NCI-H187 (cell line): Measurements from ENCODE around the gene ANKRD9.

Source experiments
- DNase-seq, 2 experiments: peaks; one replicate each; lab custom pipeline; 2025; lab: John Stamatoyannopoulos, UW

ANKRD9 gene

DNA sequence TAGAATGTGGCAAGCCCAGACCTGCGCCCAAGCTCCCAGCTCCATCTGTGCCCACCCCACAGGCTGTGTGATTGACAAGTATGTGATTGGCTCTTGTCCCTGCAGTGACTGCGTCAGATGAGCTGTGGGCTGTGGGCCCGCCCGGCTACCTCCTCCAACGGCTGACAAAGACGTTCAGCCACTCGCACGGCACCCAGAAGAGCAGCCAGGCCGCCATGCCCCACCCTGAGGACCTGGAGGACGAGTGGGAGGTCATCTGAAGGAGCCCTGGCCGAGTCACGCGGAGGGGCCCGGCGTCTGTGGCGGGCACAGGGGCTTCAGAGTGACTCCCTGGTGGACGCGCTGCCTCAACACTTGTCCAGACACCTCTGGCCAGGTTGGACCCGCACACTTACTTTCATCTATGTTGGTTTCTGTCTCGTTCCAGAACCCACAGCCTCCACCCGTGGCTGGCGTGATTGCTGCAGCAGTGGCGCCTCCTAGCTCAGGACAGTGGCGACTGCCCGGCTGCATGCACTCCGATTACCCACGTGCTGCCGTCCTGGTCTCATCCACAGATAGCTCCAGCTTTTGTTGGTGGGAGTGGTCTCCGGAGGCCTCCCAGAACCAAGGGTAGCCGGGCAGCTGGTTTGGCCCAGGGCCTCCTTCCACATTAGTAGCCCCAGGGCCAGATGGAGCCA is 11.4 kb downstream of the ANKRD9 start:
- DNase-seq, result no peak

DNA sequence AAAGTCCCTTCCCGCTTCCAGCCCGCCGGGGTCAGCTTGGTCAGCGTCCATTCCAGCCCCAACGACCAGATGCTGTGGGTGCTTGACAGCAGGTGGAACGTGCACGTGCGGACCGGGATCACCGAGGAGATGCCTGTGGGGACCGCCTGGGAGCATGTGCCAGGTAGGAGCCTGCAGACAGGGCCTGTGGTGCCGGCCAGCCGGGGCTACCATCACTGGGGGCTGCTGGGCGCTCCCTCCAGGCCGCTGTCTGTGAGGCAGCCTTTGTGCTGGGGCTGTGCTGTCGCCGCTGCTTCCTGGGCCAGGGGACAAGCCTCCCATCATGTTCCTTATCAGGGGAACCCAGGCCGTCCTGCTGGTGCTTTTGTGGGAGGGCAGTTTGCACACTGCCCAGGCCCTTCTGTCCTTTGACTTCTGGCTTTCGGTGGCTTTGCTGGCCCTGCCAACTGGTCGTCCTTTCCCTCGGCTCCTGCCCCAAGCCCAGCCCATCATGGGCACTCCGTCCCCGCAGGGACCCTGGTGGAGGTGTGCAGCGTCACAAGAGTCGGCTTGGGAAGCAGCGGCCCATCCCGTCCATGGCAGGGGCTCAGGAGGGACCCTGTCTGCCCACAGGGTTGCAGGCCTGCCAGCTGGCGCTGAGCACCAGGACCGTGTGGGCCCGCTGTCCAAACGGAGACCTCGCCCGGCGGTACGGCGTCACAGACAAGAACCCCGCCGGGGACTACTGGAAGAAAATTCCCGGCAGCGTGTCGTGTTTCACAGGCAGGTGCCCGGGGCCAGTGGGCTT is 12.4 kb downstream of the ANKRD9 start:
- DNase-seq, result no peak

DNA sequence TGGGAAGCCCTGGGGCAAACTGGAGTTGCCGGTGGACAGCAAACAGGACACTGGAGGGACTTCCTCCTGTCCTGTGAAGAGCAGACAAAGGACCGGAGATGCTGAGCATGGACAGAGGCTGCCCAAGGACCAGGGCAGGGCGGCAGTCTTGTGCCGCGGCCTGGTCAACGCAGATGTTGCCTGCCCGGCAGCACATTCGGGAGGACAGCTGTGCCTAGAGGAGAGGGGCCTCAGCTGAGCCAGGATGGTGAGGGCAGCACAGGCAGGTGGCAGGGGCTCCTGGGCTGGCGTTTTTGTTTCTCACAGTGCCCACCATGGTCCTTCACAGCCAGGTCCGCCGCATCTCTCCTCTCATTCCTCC is 13.3 kb downstream of the ANKRD9 start:
- no peak for DNase-seq

DNA sequence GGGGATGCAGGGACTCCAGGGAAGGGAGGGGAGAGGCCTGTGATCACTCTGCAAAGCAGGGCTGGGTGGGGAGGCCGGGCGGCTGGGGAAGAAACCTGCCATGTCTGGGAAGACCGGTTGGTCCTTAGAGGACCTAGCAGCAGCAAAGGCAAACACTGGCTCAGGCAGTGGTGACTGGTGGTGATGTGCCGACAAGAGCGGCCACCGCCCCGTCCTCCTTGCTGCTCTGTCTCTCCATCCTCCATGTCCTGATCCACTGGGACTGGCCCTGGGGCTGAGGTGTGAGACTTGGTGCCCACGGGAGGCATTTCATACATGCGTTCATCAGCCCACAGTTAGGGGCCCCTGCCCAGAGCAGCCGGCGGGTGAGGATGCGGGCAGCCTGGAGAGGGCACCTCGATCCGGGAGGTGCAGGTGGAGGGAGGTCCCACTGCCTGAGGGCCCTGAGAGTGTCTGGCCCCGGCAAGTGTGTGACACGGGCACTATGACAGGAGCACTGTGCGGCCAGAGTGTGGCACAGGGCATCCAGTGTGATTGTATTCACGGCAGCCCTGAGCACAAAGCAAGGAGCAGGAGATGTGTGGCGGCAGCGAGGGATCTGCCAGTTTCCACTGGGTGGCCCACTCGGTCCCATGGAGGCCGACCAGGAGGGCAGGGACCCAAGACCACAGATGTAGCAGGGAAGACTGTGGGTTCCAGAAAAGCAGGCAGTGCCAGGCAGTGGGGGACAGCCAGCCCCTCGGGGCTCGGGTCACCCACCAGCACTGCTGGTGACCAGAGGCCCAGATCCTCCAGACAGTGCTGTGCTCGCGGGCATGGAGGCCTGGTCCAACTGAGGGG is 13.9 kb downstream of the ANKRD9 start:
- no peak for DNase-seq

DNA sequence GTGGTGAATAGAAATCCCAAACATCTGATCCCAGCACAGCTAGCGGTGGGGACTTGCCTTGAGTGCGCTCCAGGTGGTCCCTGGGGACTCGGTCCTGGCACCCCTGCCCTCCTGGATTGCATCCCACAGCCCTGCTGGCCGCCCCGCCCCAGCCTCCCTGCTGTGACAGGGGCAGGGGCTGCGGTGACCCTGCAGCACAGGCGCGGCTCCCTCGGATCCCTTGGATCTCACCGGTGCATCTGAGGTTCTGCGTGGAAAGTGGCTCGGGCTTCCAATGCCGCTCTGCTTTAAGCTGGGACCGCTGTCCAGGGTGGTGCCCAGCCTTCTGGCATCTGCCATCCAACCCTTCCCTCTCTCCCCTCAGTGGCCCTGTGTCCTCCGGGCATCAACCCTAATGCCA is 16.0 kb downstream of the ANKRD9 start:
- DNase-seq, result no peak

DNA sequence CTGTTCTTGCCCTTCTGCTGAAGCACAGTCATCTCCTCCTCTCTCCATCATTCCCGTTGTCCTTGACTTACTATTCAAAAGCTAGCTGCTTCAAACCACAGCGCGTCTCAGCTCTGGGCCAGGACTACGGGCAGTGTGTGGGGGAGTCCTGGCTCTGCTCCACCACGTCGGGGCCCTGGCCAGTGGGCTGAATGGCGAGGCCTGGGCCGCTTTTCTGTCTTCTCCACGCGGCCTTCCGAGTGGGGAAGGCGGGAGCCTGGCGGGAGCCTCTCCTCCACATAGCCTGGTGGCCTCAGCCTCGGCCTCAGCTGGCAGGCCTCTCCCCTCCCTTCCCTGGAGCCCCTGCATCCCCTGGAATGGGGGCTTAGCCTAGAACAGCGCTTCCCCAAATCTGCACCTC is 16.5 kb downstream of the ANKRD9 start:
- no peak for DNase-seq

DNA sequence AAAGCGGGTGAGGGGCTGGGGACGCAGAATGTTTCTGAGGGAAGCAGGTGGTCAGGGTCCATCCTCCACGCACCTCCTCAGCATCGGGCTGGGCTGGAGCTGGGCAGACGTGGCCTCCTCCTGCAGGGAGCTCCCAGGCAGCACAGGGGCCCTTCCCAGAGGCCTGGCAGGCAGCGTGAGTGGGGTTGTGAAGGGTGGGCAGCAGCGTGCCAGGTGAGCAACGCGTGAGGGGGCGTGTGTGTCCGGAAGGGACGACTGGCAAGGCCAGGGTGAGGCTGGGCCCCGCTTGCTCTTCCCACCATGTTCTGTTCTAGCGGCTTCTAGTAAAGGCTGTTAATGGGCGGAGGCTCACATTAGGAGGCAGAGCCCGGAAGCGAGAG is 17.1 kb downstream of the ANKRD9 start:
- no peak for DNase-seq

DNA sequence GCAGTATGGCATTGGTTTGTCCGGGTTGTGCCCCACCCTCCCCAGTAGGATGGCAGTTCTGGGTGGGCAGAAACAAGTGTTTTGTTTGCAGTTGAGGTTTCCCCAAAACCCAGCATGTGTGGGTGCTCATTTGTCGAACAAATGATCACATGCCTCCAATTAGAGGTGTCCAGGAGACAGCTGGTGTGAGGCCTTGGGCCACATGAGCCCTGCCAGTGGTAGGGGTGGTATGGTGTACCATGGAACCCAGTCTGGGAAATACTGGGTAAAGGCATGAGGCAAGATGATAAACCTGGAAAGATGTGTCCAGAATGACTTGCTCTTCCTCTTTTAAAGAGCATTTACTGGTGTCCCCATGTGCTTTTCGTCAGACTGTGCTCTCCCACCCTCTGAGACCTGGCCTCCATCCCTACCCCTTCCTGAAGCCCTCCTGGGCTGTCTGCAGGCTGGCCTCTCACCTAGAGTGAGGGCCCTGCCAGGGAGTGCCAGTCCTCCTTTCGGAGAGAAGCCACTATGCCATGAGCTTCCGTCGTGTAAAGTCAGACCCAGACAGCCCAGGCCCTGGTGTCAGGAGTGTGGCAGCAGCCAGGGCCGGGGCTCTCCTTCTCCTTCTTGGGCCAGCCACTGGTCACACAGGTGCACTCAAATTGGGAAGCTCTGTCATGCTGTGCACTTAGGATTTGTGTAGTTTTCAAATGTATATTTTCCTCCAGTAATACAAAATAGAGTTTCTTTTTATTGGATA is 17.6 kb downstream of the ANKRD9 start:
- no peak for DNase-seq

DNA sequence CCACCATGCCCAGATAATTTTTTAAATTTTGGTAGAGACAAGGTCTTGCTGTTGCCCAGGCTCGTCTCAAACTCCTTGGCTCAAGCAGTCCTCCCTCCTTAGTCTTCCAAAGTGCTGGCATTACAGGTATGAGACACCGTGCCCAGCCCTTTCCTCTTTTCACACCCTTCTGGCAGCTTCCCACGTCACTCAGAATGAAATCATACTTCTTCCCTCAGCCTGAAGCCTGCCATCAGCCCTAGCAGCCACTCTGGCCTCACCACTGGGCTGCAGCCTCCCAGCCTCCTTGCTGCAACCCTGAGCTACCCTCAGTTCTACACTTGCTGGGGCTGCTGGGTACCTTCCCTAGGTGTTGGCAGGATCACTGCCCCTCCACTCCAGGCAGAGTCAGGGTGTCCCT is 18.2 kb downstream of the ANKRD9 start:
- no peak for DNase-seq

DNA sequence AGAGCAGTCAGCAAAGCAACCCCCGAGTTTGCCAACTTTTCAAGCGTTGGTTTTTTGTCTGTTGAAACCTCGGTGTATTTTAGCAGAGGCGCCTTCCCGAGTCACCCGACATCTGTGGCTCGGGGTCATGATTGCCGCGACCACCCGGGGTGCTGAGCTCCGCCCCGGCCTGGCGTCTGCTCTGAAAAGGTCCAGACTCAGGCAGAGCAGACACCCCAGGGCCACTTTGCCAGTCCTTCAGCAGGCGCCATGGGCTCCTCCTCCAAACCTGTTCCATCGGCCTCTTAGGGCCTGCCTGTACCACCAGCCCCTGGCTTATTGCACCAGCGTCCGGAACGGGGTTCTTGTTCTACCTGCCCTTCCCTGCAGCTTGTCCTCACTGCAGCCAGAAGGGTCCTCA is 19.1 kb downstream of the ANKRD9 start:
- DNase-seq, result no peak

DNA sequence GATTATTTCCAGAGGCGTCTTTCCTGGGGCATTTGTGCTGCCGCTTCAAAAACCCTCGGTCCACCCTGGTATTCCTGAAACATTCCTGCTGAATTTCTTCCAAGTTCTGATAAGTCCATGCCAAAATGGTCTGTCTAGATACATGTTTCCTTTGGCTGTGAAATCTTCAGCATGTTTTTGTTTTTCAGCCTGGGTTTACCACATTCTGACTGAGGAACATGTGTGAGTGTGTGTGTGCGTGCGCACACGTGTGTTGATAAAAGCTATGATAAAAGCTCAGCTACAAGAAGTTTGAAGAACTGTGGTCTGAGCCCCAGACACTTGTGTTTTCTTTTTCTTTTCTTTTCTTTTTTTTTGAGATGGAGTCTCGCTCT is 22.4 kb downstream of the ANKRD9 start:
- no peak for DNase-seq

DNA sequence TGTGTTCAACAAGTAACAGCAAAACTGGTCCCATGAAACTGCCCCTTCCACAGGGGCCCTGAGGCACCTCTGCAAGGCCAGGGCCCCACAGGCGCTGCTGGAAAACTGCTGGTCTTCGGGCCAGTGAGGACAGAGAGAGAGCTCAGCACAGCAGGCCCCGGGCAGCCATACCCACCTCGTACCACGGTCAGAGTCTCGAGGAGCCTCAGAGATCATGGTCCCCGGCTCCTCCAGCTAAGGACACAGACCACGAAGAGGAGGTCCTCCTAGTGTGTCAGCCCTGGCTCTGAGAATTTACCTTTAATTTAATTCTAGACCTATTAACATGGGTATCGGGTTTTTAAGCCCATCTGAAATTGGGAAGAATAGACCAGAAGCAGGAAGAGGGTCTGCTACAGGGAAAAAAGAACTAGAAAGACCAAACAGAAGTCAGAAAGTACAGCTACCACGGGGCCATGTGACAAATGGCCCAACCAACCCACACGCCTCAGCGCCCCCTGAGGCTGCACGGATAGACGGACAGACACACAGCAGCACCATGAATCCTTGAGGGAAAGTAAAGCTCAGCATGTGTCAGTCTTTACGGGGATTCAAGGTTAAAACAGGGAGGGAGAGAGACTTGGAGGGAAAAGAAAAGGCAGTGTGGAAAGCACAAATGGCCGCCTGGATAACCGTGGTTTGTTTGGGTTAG is 22.9 kb downstream of the ANKRD9 start:
- no peak for DNase-seq

DNA sequence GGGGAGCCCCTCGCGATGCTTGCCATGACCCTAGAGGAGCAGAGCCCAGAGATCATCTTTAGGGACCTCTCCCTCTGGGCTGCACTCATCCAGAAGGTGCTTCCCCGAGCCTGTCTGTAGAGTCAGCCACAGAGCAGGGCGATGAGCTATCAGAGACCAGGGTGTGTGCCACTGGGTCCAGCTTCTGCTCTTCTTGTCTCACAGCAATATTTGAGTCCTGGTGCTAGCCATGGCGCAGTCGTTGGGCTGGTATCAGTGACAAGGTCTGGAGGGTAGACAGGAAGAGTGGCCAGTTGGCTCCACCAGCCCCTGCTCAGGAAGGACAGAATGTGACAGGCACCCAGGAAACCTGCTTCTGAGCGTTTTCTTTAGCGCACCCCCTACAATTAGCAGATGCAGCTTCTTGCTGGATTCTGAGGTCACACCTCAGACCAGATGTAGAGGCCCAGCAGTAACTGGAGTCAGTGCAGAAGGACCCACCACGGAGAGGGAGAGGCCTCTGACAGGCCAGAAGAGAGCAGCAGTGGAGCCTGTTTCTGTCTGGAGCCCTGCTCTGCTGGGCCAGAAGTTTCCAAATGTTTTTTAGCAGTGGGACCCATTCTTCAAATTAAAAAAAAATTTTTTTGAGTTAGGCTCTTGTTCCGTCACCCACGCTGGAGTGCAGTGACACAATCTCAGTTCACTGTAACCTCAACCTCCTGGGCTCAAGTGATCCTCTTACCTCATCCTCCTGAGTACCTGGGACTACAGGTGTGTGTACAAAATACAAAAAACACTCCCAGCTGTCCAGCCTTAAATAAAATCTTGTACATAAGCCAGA is 23.7 kb downstream of the ANKRD9 start:
- no peak for DNase-seq

DNA sequence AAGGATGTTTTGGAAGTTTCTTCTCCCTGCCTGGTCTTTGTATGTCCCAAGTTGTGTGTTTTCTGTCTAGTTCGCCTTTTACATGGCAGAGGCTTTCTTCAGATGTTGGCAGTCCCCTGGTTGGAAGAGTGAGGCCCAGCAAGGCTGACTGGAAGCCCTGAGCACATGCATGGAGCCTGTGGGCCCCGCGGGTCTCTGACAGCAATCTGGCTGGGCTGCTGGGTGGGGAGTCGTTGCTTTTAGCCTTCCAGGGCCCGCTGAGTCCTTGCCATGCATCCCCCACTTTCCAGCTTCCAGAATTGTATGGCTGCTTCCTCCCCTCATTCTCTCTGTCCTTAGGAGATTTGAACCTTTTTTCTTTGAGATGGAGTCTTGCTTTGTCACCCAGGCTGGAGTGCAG is 25.3 kb downstream of the ANKRD9 start:
- no peak for DNase-seq

DNA sequence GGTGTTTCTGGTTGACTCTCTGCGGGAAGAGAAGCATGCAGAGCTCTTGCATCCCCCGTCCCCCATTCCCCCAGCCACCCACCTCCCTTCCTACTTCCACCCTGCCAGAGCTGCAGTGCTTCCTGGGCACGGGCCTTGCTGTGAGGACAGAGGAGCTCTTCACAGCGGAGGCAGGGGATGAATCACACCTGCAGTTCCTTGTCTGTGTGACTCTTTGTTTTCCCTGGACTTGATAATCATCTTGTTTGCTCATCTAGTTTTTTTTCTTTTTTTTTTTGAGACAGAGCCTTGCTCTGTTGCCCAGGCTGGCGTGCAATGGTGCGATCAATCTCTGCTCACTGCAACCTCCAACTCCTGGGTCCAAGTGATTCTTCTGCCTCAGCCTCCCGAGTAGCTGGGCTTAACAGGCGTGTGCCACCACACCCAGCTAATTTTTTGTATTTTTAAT is 27.8 kb downstream of the ANKRD9 start:
- no peak for DNase-seq

DNA sequence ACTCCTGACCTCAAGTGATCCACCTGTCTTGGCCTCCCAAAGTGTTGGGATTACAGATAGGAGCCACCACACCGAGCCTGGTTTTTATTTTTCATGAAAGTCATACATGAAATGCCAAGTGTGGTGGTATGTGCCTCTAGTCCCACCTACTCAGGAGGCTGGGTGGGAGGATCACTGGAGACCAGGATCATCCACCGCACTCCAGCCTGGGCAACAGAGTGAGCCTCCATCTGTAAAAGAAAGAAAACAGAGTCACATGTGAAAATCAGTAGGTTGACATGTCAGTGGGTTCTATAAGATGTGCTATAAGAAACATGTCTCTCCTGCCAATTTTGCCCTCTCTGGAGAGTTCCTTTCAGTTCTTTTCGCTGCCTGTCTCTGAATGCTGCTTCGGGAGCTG is 28.2 kb downstream of the ANKRD9 start:
- DNase-seq, result no peak

DNA sequence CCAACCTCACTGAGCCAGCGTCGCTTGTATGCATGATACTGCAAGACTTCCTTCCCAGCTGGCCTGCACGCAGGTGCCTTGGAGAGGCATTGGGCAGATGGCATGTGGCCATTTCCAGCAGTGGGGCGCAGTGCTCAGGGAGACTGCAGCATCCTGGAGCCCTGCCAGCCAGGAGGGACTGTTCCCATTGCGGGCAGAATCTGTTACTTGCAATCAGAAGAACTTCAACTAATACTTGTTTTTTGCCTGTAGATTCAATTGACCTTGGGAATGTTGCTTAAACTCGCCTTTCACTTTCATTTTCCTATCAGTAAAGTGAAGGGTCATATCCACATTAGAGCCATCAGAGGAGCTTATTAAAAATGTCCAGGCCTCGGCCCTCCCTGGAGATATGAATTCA is 29.8 kb downstream of the ANKRD9 start:
- no peak for DNase-seq

DNA sequence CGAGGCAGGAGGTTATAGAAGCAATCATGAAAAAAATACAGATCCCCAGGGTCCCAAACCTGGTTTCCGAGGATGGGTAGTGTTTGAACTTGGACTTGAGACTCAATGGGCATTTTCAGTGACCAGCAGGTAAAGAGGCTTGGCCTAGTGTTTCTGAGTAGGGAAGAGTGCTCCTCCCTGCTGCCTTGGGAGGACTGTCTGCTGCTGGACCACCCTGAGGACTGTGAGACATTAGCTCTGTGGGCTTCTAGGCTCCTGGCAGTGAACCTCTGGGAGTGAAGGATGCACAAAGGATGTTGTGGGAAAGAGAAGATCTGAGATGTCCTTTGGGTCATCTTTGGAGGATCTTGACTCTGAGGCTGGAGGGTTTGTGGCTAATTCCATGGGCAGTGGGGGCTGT is 30.5 kb downstream of the ANKRD9 start:
- DNase-seq, result no peak

DNA sequence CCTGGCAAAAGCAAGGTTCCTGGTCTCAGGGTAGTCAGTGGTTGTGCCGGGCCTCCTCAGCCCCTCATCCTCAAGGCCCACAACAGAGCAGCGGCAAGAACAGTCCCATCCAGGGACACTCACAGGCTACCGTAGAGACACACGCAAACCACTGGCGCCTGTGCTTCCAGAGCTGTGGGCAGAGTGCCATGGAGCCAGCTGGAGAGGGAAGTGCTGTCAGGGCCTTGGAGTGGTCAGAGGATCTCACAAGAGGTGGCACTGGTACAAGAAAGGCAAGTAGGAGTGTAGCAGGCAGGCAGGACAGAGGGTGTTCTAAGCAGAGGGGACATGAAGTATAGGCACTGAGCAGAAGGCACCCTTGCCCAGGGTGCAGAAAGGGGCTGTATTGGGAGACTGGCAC is 34.6 kb downstream of the ANKRD9 start:
- DNase-seq, result no peak

DNA sequence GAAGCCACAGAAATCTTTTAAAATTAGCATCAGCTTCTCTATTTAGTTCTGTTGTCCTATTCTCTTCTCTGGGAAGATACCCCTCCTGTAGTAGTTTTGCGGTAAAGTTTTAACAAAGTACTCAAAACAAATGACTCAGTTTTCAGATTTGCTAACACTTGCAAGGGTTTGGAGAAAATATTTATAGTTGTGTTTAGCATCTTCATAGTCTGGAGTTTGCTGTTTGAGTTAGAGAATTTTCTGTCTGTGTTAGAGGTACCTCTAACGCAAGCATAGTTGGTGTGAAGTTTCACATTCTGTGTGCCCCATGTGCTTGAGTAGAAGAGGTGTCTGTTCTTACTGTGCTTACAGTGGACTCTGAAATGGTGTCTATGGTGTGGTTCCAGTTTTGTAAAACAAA is 36.0 kb downstream of the ANKRD9 start:
- no peak for DNase-seq

DNA sequence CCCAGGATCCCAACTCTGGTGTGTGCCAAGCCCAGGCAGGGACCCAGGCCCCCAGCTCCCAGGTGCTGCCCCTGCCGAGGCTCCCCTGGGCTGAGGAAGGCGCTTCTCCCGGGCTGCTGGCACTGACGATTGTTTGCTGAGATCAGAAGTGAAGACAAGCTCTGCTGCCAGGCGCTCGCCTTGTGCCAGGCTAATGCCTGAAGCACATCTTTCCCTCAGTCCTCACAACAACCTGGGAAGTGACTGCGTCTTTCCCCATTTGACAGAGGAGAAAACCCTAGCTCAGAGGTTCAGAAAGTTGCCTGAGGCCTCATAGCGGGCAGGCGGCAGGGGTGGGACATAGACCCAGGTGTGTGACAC is 36.8 kb downstream of the ANKRD9 start:
- no peak for DNase-seq
